NCI-H2196 treated with DMSO at 0.1 percent for 48 hours (cell line): ENCODE data around the gene P2RX5.

Experiments
- DNase-seq: peaks from one replicate; lab custom pipeline; 2025; ENCODE audit not compliant: unreplicated experiment; lab: John Stamatoyannopoulos, UW

The P2RX5 gene

GRCh38 chr17:3657874-3658783 is 37.8 kb downstream of the P2RX5 start:
- no peak for DNase-seq

DNA sequence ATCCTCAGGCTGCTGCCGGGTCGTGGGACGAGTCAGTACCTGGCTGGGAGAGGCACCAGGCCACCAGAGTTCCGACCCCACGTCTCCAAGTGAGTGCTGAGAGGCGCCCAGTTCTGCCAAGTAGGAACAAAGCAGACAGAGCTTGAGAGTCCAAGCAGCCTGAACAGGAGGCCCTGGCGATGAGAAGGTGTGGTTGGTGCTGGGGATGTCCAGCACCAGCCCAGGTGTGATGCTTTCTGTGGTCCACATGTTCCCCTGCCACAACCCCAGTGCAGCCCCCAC is 38.4 kb downstream of the P2RX5 start:
- no peak for DNase-seq

DNA sequence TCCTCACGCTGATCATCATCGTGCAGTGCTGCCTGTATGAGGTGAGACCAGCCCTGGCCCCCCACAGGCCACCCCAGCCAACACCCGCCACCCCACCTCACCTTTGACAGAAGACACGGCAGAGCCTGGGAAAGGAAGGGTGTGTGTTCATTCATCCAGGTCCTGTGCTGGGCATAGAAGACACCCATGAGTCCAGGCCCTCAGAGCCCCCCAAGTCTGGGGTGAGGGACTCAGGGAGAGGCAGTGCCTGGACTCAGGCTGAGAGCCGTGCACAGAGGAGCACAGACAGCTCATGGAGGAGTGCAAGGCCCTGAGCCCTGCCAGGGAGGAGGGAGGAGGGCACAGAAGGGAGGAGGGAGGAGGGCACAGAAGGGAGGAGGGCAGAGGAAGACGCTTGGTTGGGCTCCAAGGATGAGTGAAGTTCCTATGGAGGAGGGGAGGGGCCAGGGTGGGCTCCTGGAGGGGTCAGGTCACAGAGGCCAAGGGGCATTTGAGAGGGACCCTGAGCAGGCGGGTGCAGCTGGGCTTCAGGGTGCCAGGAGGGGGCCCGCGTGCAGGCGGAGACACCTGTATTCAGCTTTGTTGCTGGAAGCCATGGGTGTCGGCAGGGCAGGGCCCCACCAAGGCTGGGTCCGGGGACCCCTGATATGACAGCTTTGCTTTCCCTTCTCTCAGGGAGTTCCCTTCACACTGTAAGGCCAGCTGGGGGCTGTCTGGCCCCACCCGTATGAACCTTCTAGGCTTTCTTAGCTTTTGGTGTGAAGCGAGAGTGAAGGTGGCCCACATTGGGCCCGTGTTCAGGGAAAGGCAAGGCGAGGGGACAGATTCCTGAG is 39.0 kb downstream of the P2RX5 start:
- no peak for DNase-seq

- DNase-seq, result no peak
Measured at GRCh38 chr17:3656353-3656752, 39.6 kb downstream of the P2RX5 start.

DNA sequence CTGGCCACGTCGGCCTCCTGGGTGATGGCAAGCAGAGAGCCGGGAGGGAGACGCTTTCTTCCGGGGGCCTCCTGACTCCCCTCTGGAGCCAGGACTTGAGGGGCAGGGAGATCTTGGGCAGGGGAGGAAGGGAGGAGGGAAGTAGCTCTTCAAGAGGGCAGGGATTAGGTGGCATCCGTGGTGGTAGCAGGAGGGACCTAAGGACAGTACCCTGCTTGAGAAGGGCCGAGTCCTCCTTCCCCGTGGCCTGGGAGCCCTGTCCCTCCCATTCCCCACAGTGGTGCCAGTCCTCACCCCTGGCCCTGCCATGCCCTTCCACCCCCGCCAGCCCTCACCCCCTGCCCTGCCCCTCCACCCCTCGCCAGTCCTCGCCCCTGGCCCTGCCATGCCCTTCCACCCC is 40.2 kb downstream of the P2RX5 start:
- no peak for DNase-seq

DNA sequence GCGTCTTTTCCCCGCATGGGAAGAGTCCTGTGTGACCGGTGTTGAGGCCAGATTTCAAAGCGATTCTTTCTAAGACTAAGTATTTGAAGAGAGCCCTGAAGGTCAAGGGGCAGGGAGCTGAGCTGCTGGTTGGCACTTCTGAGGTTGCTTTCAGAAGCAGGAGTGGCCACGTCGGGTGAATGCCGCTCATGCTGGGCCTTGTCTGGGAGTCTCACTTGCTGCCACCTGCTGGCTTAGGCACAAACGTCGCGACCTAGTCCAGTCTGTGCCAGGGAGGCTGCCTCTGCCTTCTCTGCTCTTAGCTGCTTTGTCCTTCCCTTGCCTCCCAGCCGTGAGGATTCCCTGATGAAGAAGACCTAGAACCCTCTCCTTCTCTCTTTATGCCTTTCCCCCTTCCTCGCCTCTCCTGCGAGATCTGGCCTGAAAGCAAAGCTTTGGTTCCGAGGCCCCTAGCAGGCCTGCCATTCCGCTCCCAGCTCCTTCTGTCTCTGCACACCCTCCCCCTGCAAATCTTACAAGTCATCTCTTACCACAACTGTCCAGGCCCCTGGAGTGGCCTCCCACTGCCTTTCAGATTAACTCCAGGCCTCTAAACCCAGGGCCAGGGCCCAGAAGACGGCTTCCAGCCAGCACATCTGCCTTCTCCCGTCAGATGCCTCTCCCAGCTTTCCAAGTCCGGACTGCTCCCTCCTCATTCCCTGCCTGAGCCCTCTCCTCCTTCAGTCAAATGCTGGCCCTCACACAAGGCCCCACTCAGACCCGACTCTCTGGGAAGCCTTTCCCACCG is 48.0 kb downstream of the P2RX5 start:
- DNase-seq, result no peak

- no peak for DNase-seq
Measured at GRCh38 chr17:3647251-3647650, 48.7 kb downstream of the P2RX5 start.

- DNase-seq, result no peak
Measured at GRCh38 chr17:3645310-3645709, 50.6 kb downstream of the P2RX5 start.

GRCh38 chr17:3643889-3644349 is 52.0 kb downstream of the P2RX5 start:
- DNase-seq, result no peak

GRCh38 chr17:3641717-3642486 is 54.1 kb downstream of the P2RX5 start:
- DNase-seq, result no peak

DNA sequence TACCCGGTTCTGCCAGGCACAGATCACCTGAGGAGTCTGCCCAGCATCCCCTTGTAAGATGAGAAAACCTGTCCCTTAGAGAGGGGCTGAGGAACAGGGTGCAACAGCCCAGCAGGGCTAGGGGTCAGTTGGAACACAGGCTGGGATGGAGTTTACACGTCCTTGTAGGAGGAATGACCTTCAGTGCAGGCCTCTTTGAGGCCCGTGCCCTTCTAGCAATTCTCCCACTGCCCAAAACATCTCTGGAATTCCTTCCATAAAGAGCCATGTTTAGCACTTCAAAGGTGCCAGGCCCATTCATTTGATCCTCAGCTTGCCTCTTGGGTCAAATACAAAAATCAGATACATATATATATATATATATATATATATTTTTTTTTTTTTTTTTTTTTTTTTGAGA is 54.9 kb downstream of the P2RX5 start:
- no peak for DNase-seq

GRCh38 chr17:3639981-3640596 is 55.9 kb downstream of the P2RX5 start:
- DNase-seq, result peak; percentile 1

DNA sequence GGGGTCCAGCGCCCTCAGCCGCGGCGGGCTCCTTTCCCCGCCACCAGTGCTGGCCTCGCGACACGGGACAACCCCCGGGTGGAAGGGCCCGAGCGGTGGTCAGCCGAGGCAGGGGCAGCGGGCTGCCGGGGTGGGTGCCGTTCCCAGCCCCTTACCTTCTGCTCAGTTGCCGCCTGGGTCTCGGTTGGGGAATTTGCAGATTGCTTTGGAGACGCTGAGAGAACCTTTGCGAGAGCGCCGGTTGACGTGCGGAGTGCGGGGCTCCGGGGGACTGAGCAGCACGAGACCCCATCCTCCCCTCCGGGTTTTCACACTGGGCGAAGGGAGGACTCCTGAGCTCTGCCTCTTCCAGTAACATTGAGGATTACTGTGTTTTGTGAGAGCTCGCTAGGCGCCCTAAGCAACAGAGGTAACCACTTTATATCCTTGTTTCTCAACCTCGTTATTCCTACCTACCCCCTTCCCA is 59.0 kb downstream of the P2RX5 start:
- no peak for DNase-seq

DNA sequence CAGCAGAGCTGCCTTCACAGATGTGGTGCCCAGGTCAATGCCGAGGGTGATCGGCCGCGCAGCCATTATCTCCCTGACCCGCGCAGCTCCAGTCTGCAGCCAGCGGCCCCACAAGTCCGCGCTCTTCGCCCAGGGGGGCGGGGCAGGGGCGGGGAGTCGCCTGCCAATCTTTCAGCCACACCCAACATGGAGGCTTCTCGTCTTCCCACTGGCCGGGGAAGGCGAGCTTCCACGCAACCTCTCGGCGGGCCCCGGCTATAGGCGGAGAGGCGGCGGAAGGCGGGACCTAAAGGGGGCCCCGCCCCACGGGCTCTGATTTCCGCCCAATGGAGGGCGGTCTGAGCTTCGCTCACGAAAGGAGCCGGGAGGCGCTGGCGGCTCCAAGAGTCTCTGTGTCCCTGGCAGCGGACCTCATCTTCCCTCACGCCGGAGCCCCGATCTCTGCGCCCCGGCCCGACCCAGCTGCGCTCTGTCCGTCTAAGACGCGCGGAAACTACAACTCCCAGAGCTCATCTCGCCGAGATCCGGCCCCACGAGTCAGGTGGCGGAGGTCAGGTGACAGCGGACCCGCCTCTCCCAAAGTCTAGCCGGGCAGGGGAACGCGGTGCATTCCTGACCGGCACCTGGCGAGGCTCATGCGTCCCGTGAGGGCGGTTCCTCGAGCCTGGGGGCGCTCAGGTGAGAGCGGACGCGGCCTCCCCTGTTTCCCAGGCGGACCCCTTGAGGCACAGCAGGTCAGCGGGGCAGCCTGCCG is 59.6 kb downstream of the P2RX5 start, which contains the start of the genes CTNS and SHPK:
CTNS (plus strand) TSS at position 607 of the 754 bp plus-strand sequence. CDS start 3,447 bp downstream, outside the sequence.
SHPK (minus strand) TSS at position 97 of the 754 bp plus-strand sequence; CDS start at position 66, 31 bp downstream.
- DNase-seq, result peak; percentile 70

DNA sequence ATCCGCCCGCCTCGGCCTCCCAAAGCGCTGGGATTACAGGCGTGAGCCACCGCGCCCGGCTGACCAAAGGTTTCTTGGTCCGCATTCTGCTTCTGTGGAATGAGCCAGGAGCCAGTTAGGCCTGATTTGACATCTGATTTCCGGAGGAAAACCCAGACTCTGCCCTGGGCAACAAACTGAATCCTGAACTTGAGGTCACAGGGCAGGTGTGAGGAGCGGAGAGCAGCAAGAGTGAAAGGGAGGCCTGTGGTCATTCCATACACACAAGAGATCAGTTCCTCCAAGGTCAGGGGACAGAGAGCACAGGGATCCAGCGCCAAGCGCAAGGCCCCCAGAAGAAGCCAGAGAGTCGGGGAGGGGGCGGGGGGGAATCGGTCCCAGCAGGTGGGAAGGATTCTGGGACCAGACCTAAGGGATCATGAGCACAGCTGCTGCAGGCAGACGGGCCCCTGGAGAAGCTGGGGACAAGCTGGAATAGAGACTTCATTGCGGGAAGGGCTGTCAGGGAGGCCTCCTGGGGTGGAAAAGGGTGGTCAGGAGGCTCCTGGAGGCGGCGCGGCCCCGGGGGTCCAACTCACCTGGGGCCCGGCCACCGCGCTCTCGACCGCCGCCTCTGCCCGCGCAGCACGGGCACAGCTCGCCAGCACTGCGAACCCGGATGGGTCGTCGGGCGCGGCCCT is 60.3 kb downstream of the P2RX5 start:
- no peak for DNase-seq

- DNase-seq, result no peak
Measured at GRCh38 chr17:3632287-3632686, 63.7 kb downstream of the P2RX5 start.

DNA sequence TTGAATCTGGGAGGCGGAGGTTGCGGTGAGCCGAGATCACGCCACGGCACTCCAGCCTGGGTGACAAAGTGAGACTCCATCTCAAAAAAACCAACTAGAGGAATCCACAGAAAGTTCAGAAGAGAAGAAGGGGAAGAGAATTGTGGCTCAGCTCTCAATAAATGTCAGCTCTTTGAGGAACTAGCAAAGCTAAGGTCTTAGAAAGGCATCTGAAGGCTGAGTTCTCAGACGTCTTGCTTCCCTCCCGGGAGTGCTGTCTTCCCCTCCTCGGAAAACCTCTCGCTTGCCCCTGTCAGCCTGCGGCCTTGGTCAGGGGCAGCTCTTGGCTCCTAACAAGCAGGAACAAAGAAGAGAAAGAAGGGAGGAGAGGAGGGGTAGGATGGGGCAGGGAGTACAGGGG is 65.2 kb downstream of the P2RX5 start:
- no peak for DNase-seq

GRCh38 chr17:3627769-3628167 is 68.2 kb downstream of the P2RX5 start:
- no peak for DNase-seq
